Activated T-cell treated with anti-CD3 and anti-CD28 coated beads for 4 hours (primary cell): ENCODE data around the gene PDP2.
"Not testable (repeated sequence)": the region's sequence is repeated elsewhere in the genome, so short reads cannot be mapped to it uniquely, and the experiment has no call there.

ENCODE experiments used
- DNase-seq: peaks from one replicate; pipeline ENCODE4 v3.0.0-alpha.2; 2020

The PDP2 gene

GRCh38 chr16:66853261-66854139 lies 26.8 kb upstream of the PDP2 start:
- DNase-seq, result no peak

- no peak for DNase-seq
Observed at GRCh38 chr16:66856184-66856730, 24.1 kb upstream of the PDP2 start.

- DNase-seq, result no peak
Observed at GRCh38 chr16:66856801-66857200, 23.5 kb upstream of the PDP2 start.

- DNase-seq, result no peak
Observed at GRCh38 chr16:66857437-66857836, 22.9 kb upstream of the PDP2 start.

- DNase-seq, result no peak
Observed at GRCh38 chr16:66858740-66859396, 21.4 kb upstream of the PDP2 start.

- no peak for DNase-seq
Observed at GRCh38 chr16:66859397-66860068, 20.8 kb upstream of the PDP2 start.

GRCh38 chr16:66862023-66862520 lies 18.2 kb upstream of the PDP2 start:
- no peak for DNase-seq

- DNase-seq, result no peak
Observed at GRCh38 chr16:66863707-66864106, 16.6 kb upstream of the PDP2 start.

- DNase-seq, result no peak
Observed at GRCh38 chr16:66869424-66869823, 10.9 kb upstream of the PDP2 start.

- not testable (repeated sequence) for DNase-seq
Observed at GRCh38 chr16:66871363-66871762, 9.0 kb upstream of the PDP2 start.

- no peak for DNase-seq
Observed at GRCh38 chr16:66871840-66872239, 8.5 kb upstream of the PDP2 start.

- no peak for DNase-seq
Observed at GRCh38 chr16:66872559-66872942, 7.8 kb upstream of the PDP2 start.

GRCh38 chr16:66872943-66873684 lies 7.2 kb upstream of the PDP2 start:
- peak; percentile 78 for DNase-seq

- DNase-seq, result no peak
Observed at GRCh38 chr16:66873685-66874055, 6.6 kb upstream of the PDP2 start.

GRCh38 chr16:66874079-66874775 lies 6.1 kb upstream of the PDP2 start:
- no peak for DNase-seq

- peak; percentile 9 for DNase-seq
Observed at GRCh38 chr16:66878067-66878466, 2.2 kb upstream of the PDP2 start.

- no peak for DNase-seq
Observed at GRCh38 chr16:66881014-66881417, 701 bp downstream of the PDP2 start.

- DNase-seq, result no peak
Observed at GRCh38 chr16:66881560-66881959, 1.2 kb downstream of the PDP2 start.

GRCh38 chr16:66881964-66882508 lies 1.7 kb downstream of the PDP2 start:
- DNase-seq, result no peak

- DNase-seq, result no peak
Observed at GRCh38 chr16:66882702-66883101, 2.4 kb downstream of the PDP2 start.

- DNase-seq, result no peak
Observed at GRCh38 chr16:66885491-66885890, 5.2 kb downstream of the PDP2 start.

- DNase-seq, result no peak
Observed at GRCh38 chr16:66886321-66886720, 6.0 kb downstream of the PDP2 start.
